ENCODE results near the gene UNC5CL.

DNA sequence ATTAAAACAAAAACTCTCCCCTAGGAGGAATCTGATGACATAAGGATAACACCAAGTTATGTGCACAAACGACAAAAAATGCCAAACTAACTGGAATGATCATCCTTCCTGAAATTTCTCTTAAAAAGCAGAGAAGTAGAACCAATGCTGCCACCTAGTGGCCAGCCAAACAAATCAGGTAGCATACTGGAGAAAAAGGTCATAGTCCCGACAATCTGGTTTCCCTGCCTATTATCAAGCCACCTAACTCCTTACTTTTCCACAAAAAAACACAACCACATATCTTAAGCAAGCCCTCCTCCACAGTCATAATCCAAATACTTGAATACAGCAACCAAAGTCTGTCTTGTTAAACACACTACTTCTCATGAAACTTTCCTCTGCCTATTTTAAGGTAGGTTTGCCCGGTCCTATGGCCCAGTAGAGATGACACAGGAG is 27.9 kb upstream of the UNC5CL start:
- peak; percentile 87 for TF ChIP-seq CTCF (conservative IDR thresholded peaks at IDR 0.05; ENCODE audit: low read depth, low read length)
- no peak for TF ChIP-seq EZH2 (IDR thresholded peaks at IDR 0.05; ENCODE audit: borderline replicate concordance, low read depth, low read length, poor library complexity, severe bottlenecking)
